ENCODE results near the gene MDH2. TPM values are rescaled to one million over a fixed set of nuclear protein-coding genes. Genes with fewer than 3 reads are reported as not detected.
"Not testable (repeated sequence)": the region's sequence is repeated elsewhere in the genome, so short reads cannot be mapped to it uniquely, and the experiment has no call there.

The MDH2 gene
- total and polyA plus RNA-seq, 10 of the 15 experiments (the other 5 are each of a cell fraction or from before 2014, with no cell fraction given): 106 to 530 (median 202) TPM

- RAD21 ChIA-PET (ENCODE audit: unreplicated experiment): not testable (repeated sequence)
- WGBS (ENCODE audit: insufficient coverage, insufficient replicate concordance, low lambda C conversion rate, missing lambda C conversion rate): 43% methylated on average over 5 of the region's 5 CpGs
These were observed 46.4 kb downstream of the MDH2 start for GRCh38 chr7:76094326-76094725.

GRCh38 chr7:76095908-76096307 lies 48.0 kb downstream of the MDH2 start:
- ATAC-seq (no peak), FAIRE-seq (no peak)
- 52% methylated on average over 3 of the region's 3 CpGs for WGBS (ENCODE audit: insufficient coverage, insufficient replicate concordance, low lambda C conversion rate, missing lambda C conversion rate)

More at GRCh38 chr7:76094326-76094725, 46.4 kb downstream of the MDH2 start:
- DNase-seq (ENCODE audit: low read depth, low spot score); H3K9ac ChIP-seq (ENCODE audit: control insufficient read depth, insufficient read depth, low read length); H3K79me2 ChIP-seq (ENCODE audit: control insufficient read depth, insufficient read depth, low read length); H4K20me1 ChIP-seq (ENCODE audit: control insufficient read depth, insufficient read depth); H3K4me3 ChIP-seq; in situ Hi-C loops (cut with MboI); BruUV-seq (replicated peaks); H3K4me2 ChIP-seq (ENCODE audit: control insufficient read depth, insufficient read depth); ATAC-seq; H2AFZ ChIP-seq (ENCODE audit: control insufficient read depth, low read depth, low read length); H3K27me3 ChIP-seq (replicated peaks in 1 of 2; ENCODE audit: control insufficient read depth in 2 of 2, insufficient read depth in 2 of 2, low read length in 1 of 2); FAIRE-seq; SMC1A ChIA-PET (ENCODE audit: uncharacterized antibody, unreplicated experiment); H3K4me1 ChIP-seq (ENCODE audit: control insufficient read depth, insufficient read depth, low read length); H3K9me3 ChIP-seq (replicated peaks; ENCODE audit: control insufficient read depth, insufficient read depth, low read length); CTCF ChIA-PET; H3K36me3 ChIP-seq (ENCODE audit: control insufficient read depth in 2 of 2, insufficient read depth in 2 of 2, low read length in 1 of 2); H3K27ac ChIP-seq (ENCODE audit: control insufficient read depth, insufficient read depth): not testable (repeated sequence)
- POLR2A ChIA-PET: interaction anchor here (0.6 kb wide), 1 partner anchor 327 kb away, joined by 3 read pairs; no protein-coding TSS in a partner anchor
- intact Hi-C loops (cut with micrococcal nuclease; ENCODE audit: unreplicated experiment): loop anchor here (5.0 kb wide), 1 partner anchor 48 kb away; no protein-coding TSS in a partner anchor

More at GRCh38 chr7:76095908-76096307, 48.0 kb downstream of the MDH2 start:
- ChIA-PET SMC1A (ENCODE audit: uncharacterized antibody, unreplicated experiment) (no interaction called here), CTCF (no interaction called here), RAD21 (ENCODE audit: unreplicated experiment) (no interaction called here), POLR2A (no interaction called here)
- Histone ChIP-seq H3K9ac (ENCODE audit: control insufficient read depth, insufficient read depth, low read length) (no peak overlapping the region), H3K4me1 (ENCODE audit: control insufficient read depth, insufficient read depth, low read length) (no peaks in the 10 kb centered on the region), H3K79me2 (ENCODE audit: control insufficient read depth, insufficient read depth, low read length) (no peaks in the 10 kb centered on the region), H3K27ac (ENCODE audit: control insufficient read depth, insufficient read depth) (no peak overlapping the region), H3K36me3 (ENCODE audit: control insufficient read depth in 2 of 2, insufficient read depth in 2 of 2, low read length in 1 of 2) (no peaks in the 10 kb centered on the region), H3K4me2 (ENCODE audit: control insufficient read depth, insufficient read depth) (no peak overlapping the region), H4K20me1 (ENCODE audit: control insufficient read depth, insufficient read depth) (no peaks in the 10 kb centered on the region), H3K9me3 (replicated peaks; ENCODE audit: control insufficient read depth, insufficient read depth, low read length) (no peaks in the 10 kb centered on the region), H2AFZ (ENCODE audit: control insufficient read depth, low read depth, low read length) (no peak overlapping the region), H3K4me3 (no peak overlapping the region), H3K27me3 (replicated peaks in 1 of 2; ENCODE audit: control insufficient read depth in 2 of 2, insufficient read depth in 2 of 2, low read length in 1 of 2) (0 out of 4 replicates have a peak, but pooled peaks cover 0 to 1% of the 10 kb centered on the region in 2 experiments)
- DNase-seq (ENCODE audit: low read depth, low spot score): no peak
- BruUV-seq (replicated peaks): no TSS peak
- in situ Hi-C loops (cut with MboI) (no loop called here), intact Hi-C loops (cut with micrococcal nuclease; ENCODE audit: unreplicated experiment) (no loop called here)
- no peak for TF ChIP-seq ZNF207 (IDR thresholded peaks at IDR 0.05; ENCODE audit: borderline replicate concordance)
- no peak for TF ChIP-seq ZBTB40 (IDR thresholded peaks at IDR 0.05; ENCODE audit: borderline replicate concordance)
- TF ChIP-seq CBX5 (IDR thresholded peaks at IDR 0.05; ENCODE audit: low read depth): no peak
- TF ChIP-seq STAT3 (IDR thresholded peaks at IDR 0.05; ENCODE audit: low read depth, low read length): no peak
